H1 (cell line): ENCODE data around the gene CELSR1. TPM values are rescaled to one million over a fixed set of nuclear protein-coding genes. Genes with fewer than 3 reads are reported as not detected.

Source experiments
- BACH1 ChIP-seq: IDR thresholded peaks from 2 replicates; pipeline ENCODE4 v1.6.1; 2012; ENCODE audit warnings: low read length, improper control_type of control experiment
- CHD1 ChIP-seq: IDR thresholded peaks from 2 replicates; pipeline ENCODE4 v1.6.1; 2012; ENCODE audit warnings: low read depth, low read length, improper control_type of control experiment
- CTBP2 ChIP-seq: IDR thresholded peaks from 2 replicates; pipeline ENCODE4 v1.7.0; 2011; ENCODE audit warnings: borderline replicate concordance, mild to moderate bottlenecking, moderate library complexity, mixed read lengths, low read length; ENCODE audit not compliant: insufficient read depth, insufficient read length
- NANOG ChIP-seq: IDR thresholded peaks from 2 replicates; pipeline ENCODE4 v1.6.1; 2011; ENCODE audit warnings: low read length, low read depth, mild to moderate bottlenecking, inconsistent platforms; ENCODE audit not compliant: insufficient read depth, poor library complexity, severe bottlenecking
- RFX5 ChIP-seq: IDR thresholded peaks from 2 replicates; pipeline ENCODE4 v1.6.1; 2011; ENCODE audit warnings: low read depth, low read length, improper control_type of control experiment, borderline replicate concordance
- polyA plus RNA-seq, 7 experiments: library from polyadenylated mRNA; depleted of rRNA in 3 of 7; stranded (reverse) in 5 of 7; unstranded in 2 of 7; fragments of >200 nt in 5 of 7; fragments of 200-250 nt in 2 of 7; gene quantifications; 1 replicate in 5 of 7; 2 replicates in 1 of 7; 4 replicates in 1 of 7; pipeline versions ENCODE4 v1.2.1 to v1.2.3, GENCODE V29; 2011 to 2013; ENCODE audit warnings: missing spikeins in 2 of 7, mixed read lengths in 2 of 7
- total RNA-seq: library from RNA; stranded (reverse); fragmentation: NEBNext Ultra II Directional; extraction: Animal tissue kit (Norgen Biotek cat#: 25700); gene quantifications from 2 replicates; pipeline ENCODE4 v1.2.1, GENCODE V29; 2021
- TF ChIP-seq, protein P1 (sequence below): fragments of 300-600 bp; sonication (generic); IDR thresholded peaks from 2 replicates; pipeline ENCODE4 v1.7.1; 2012; ENCODE audit warnings: low read length, moderate library complexity, mild to moderate bottlenecking, inconsistent platforms; ENCODE audit not compliant: insufficient replicate concordance

CELSR1 gene
- total and polyA plus RNA-seq, 2 of the 8 experiments (the other 6 are each of a cell fraction or from before 2014, with no cell fraction given) = 9.0 to 12.4 TPM

DNA sequence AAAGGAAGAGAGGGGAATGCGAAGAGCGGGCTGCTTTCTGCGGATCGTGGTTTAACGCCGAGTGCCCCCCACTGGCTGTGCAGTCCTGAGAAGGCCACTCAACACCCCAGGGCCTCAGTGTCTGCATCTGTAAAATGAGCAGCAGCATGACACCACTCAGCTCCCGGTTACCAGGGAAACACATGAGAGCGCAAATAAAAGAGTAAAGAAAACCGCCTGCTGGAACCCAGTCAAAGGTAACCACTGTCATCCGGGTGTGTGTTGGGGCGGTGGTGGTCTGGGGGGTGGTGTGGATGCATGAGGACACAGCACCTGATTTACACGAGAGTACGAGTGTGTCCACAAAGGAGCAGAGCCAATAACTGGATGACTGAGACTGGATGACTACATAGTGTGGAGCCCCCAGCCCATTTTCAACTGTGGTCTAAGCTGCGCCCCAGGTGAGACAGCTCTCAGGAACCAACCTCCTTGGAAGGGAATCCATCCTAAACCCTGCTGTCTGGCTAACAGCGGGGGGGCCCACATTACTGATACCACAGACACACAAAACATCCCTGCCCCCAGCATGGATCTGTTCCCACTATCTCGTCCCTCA, 5.7 kb downstream of the CELSR1 start (continued):
- TF ChIP-seq, protein P1, sequence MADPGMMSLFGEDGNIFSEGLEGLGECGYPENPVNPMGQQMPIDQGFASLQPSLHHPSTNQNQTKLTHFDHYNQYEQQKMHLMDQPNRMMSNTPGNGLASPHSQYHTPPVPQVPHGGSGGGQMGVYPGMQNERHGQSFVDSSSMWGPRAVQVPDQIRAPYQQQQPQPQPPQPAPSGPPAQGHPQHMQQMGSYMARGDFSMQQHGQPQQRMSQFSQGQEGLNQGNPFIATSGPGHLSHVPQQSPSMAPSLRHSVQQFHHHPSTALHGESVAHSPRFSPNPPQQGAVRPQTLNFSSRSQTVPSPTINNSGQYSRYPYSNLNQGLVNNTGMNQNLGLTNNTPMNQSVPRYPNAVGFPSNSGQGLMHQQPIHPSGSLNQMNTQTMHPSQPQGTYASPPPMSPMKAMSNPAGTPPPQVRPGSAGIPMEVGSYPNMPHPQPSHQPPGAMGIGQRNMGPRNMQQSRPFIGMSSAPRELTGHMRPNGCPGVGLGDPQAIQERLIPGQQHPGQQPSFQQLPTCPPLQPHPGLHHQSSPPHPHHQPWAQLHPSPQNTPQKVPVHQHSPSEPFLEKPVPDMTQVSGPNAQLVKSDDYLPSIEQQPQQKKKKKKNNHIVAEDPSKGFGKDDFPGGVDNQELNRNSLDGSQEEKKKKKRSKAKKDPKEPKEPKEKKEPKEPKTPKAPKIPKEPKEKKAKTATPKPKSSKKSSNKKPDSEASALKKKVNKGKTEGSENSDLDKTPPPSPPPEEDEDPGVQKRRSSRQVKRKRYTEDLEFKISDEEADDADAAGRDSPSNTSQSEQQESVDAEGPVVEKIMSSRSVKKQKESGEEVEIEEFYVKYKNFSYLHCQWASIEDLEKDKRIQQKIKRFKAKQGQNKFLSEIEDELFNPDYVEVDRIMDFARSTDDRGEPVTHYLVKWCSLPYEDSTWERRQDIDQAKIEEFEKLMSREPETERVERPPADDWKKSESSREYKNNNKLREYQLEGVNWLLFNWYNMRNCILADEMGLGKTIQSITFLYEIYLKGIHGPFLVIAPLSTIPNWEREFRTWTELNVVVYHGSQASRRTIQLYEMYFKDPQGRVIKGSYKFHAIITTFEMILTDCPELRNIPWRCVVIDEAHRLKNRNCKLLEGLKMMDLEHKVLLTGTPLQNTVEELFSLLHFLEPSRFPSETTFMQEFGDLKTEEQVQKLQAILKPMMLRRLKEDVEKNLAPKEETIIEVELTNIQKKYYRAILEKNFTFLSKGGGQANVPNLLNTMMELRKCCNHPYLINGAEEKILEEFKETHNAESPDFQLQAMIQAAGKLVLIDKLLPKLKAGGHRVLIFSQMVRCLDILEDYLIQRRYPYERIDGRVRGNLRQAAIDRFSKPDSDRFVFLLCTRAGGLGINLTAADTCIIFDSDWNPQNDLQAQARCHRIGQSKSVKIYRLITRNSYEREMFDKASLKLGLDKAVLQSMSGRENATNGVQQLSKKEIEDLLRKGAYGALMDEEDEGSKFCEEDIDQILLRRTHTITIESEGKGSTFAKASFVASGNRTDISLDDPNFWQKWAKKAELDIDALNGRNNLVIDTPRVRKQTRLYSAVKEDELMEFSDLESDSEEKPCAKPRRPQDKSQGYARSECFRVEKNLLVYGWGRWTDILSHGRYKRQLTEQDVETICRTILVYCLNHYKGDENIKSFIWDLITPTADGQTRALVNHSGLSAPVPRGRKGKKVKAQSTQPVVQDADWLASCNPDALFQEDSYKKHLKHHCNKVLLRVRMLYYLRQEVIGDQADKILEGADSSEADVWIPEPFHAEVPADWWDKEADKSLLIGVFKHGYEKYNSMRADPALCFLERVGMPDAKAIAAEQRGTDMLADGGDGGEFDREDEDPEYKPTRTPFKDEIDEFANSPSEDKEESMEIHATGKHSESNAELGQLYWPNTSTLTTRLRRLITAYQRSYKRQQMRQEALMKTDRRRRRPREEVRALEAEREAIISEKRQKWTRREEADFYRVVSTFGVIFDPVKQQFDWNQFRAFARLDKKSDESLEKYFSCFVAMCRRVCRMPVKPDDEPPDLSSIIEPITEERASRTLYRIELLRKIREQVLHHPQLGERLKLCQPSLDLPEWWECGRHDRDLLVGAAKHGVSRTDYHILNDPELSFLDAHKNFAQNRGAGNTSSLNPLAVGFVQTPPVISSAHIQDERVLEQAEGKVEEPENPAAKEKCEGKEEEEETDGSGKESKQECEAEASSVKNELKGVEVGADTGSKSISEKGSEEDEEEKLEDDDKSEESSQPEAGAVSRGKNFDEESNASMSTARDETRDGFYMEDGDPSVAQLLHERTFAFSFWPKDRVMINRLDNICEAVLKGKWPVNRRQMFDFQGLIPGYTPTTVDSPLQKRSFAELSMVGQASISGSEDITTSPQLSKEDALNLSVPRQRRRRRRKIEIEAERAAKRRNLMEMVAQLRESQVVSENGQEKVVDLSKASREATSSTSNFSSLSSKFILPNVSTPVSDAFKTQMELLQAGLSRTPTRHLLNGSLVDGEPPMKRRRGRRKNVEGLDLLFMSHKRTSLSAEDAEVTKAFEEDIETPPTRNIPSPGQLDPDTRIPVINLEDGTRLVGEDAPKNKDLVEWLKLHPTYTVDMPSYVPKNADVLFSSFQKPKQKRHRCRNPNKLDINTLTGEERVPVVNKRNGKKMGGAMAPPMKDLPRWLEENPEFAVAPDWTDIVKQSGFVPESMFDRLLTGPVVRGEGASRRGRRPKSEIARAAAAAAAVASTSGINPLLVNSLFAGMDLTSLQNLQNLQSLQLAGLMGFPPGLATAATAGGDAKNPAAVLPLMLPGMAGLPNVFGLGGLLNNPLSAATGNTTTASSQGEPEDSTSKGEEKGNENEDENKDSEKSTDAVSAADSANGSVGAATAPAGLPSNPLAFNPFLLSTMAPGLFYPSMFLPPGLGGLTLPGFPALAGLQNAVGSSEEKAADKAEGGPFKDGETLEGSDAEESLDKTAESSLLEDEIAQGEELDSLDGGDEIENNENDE = no peak
- no peak for TF ChIP-seq CTBP2
- TF ChIP-seq CHD1 = no peak
- no peak for TF ChIP-seq RFX5
- TF ChIP-seq NANOG = no peak
- no peak for TF ChIP-seq BACH1
